H9 (cell line): ENCODE measurements around the gene SDHAF2. TPM values are rescaled to one million over a fixed set of nuclear protein-coding genes. Genes with fewer than 3 reads are reported as not detected.

ENCODE experiments used
- DNase-seq: peaks from one replicate; pipeline ENCODE4 v3.0.0-alpha.2; 2017
- H2AFZ ChIP-seq: one replicate; pipeline ENCODE4 v1.6.1; 2013; ENCODE audit warnings: mild to moderate bottlenecking, low read length, control low read depth, moderate library complexity
- H2AK5ac ChIP-seq: 2 replicates; pipeline ENCODE4 v1.6.1; 2013; ENCODE audit warnings: low read length, control low read depth, mixed read lengths; ENCODE audit not compliant: insufficient read length
- H2BK120ac ChIP-seq: one replicate; pipeline ENCODE4 v1.6.1; 2013; ENCODE audit warnings: low read depth, mild to moderate bottlenecking, low read length, control low read depth, inconsistent platforms; ENCODE audit not compliant: poor library complexity, severe bottlenecking
- H2BK12ac ChIP-seq: 2 replicates; pipeline ENCODE4 v1.6.1; 2013; ENCODE audit warnings: low read length, control low read depth, mixed read lengths, low read depth; ENCODE audit not compliant: insufficient read length
- H2BK15ac ChIP-seq: 2 replicates; pipeline ENCODE4 v1.6.1; 2013; ENCODE audit warnings: low read depth, low read length, control low read depth
- H2BK20ac ChIP-seq: one replicate; pipeline ENCODE4 v1.6.1; 2013; ENCODE audit warnings: low read depth, mild to moderate bottlenecking, low read length, control low read depth, inconsistent platforms; ENCODE audit not compliant: poor library complexity, severe bottlenecking
- H2BK5ac ChIP-seq: 2 replicates; pipeline ENCODE4 v1.6.1; 2013; ENCODE audit warnings: low read length, control low read depth, mixed read lengths; ENCODE audit not compliant: insufficient read length
- H3K14ac ChIP-seq: 2 replicates; pipeline ENCODE4 v1.6.1; 2013; ENCODE audit warnings: low read length, control low read depth; ENCODE audit not compliant: insufficient read depth
- H3K18ac ChIP-seq: 2 replicates; pipeline ENCODE4 v1.6.1; 2013; ENCODE audit warnings: low read depth, mild to moderate bottlenecking, mixed read lengths, low read length, control low read depth; ENCODE audit not compliant: insufficient read length
- H3K23ac ChIP-seq: 2 replicates; pipeline ENCODE4 v1.6.1; 2013; ENCODE audit warnings: low read length, control low read depth, mixed read lengths, low read depth; ENCODE audit not compliant: insufficient read length
- H3K23me2 ChIP-seq: 2 replicates; pipeline ENCODE4 v1.6.1; 2013; ENCODE audit warnings: low read depth, mild to moderate bottlenecking, mixed read lengths, low read length, control low read depth; ENCODE audit not compliant: insufficient read length, poor library complexity, severe bottlenecking
- H3K27ac ChIP-seq: 2 replicates; pipeline ENCODE4 v1.5.1; 2013; ENCODE audit warnings: low read length, control low read depth, mixed read lengths, low read depth; ENCODE audit not compliant: insufficient read length
- H3K27me3 ChIP-seq: 2 replicates; pipeline ENCODE4 v1.6.1; 2013; ENCODE audit warnings: low read length, control low read depth, inconsistent platforms; ENCODE audit not compliant: insufficient read depth
- H3K4ac ChIP-seq: 2 replicates; pipeline ENCODE4 v1.6.1; 2013; ENCODE audit warnings: low read depth, mild to moderate bottlenecking, control low read depth, inconsistent platforms, low read length, moderate library complexity
- H3K4me1 ChIP-seq: 2 replicates; pipeline ENCODE4 v1.6.1; 2013; ENCODE audit warnings: low read length, control low read depth, inconsistent platforms; ENCODE audit not compliant: insufficient read depth
- H3K4me2 ChIP-seq: 2 replicates; pipeline ENCODE4 v1.6.1; 2013; ENCODE audit warnings: low read length, control low read depth, mixed read lengths; ENCODE audit not compliant: insufficient read length, insufficient read depth
- H3K56ac ChIP-seq: 2 replicates; pipeline ENCODE4 v1.6.1; 2013; ENCODE audit warnings: low read depth, mild to moderate bottlenecking, mixed read lengths, low read length, control low read depth; ENCODE audit not compliant: insufficient read length
- H3K79me1 ChIP-seq: 2 replicates; pipeline ENCODE4 v1.6.1; 2013; ENCODE audit warnings: low read depth, mild to moderate bottlenecking, moderate library complexity, low read length, control low read depth, inconsistent platforms; ENCODE audit not compliant: insufficient read depth, poor library complexity, severe bottlenecking
- H3K79me2 ChIP-seq: 2 replicates; pipeline ENCODE4 v1.6.1; 2013; ENCODE audit warnings: low read length, control low read depth, inconsistent platforms; ENCODE audit not compliant: insufficient read depth
- H3K9ac ChIP-seq: 2 replicates; pipeline ENCODE4 v1.6.1; 2013; ENCODE audit warnings: low read length, control low read depth, mixed read lengths; ENCODE audit not compliant: insufficient read length; ENCODE audit errors: extremely low read depth
- H3K9me3 ChIP-seq: one replicate; pipeline ENCODE4 v1.6.1; 2013; ENCODE audit warnings: low read depth, low read length, inconsistent platforms; ENCODE audit not compliant: control insufficient read depth
- H3T11ph ChIP-seq: one replicate; pipeline ENCODE4 v1.6.1; 2013; ENCODE audit warnings: mild to moderate bottlenecking, low read length, control low read depth, inconsistent platforms
- H4K20me1 ChIP-seq: one replicate; pipeline ENCODE4 v1.6.1; 2013; ENCODE audit not compliant: control insufficient read depth, insufficient read length, insufficient read depth
- H4K5ac ChIP-seq: 2 replicates; pipeline ENCODE4 v1.6.1; 2013; ENCODE audit warnings: low read depth, mild to moderate bottlenecking, mixed read lengths, low read length, control low read depth; ENCODE audit not compliant: insufficient read length
- H4K8ac ChIP-seq: replicated peaks from 2 replicates; pipeline ENCODE4 v1.6.1; 2013; ENCODE audit warnings: low read length, control low read depth, mixed read lengths, low read depth; ENCODE audit not compliant: insufficient read length
- H4K91ac ChIP-seq: 2 replicates; pipeline ENCODE4 v1.6.1; 2013; ENCODE audit warnings: low read depth, mild to moderate bottlenecking, moderate library complexity, mixed read lengths, low read length, control low read depth; ENCODE audit not compliant: insufficient read length
- H3K27ac Mint-ChIP-seq, 3 experiments: 2 replicates in 2 of 3; 3 replicates in 1 of 3; pipeline ENCODE4 v1.8.0; 2020 to 2021; ENCODE audit warnings: mixed read lengths in 3 of 3, mild to moderate bottlenecking in 1 of 3, moderate library complexity in 1 of 3
- H3K27me3 Mint-ChIP-seq: 2 replicates; pipeline ENCODE4 v1.8.0; 2021; ENCODE audit warnings: low read depth, mild to moderate bottlenecking, moderate library complexity, mixed read lengths
- H3K36me3 Mint-ChIP-seq, 3 experiments: 2 replicates in 2 of 3; 3 replicates in 1 of 3; pipeline ENCODE4 v1.8.0; 2020 to 2021; ENCODE audit warnings: low read depth in 3 of 3, mixed read lengths in 3 of 3; ENCODE audit not compliant: insufficient read depth in 1 of 3
- H3K4me1 Mint-ChIP-seq, 2 experiments: 2 replicates each; pipeline ENCODE4 v1.8.0; 2020; ENCODE audit warnings: mixed read lengths in 2 of 2
- H3K4me3 Mint-ChIP-seq, 2 experiments: 2 replicates in 1 of 2; 3 replicates in 1 of 2; pipeline ENCODE4 v1.8.0; 2020 to 2021; ENCODE audit warnings: mild to moderate bottlenecking in 2 of 2, mixed read lengths in 2 of 2, moderate library complexity in 1 of 2
- H3K9me3 Mint-ChIP-seq, 2 experiments: 2 replicates in 1 of 2; 3 replicates in 1 of 2; pipeline ENCODE4 v1.8.0; 2020; ENCODE audit warnings: mild to moderate bottlenecking in 2 of 2, mixed read lengths in 2 of 2, moderate library complexity in 1 of 2
- WGBS: extraction: QIAGEN DNeasy Blood & Tissue Kit; methylation state at CpG from one replicate; pipeline ENCODE4 v1.1.7; 2013; ENCODE audit warnings: missing lambda C conversion rate, low lambda C conversion rate, mixed read lengths; ENCODE audit not compliant: insufficient read length; ENCODE audit errors: extremely low coverage; 5-methylcytosine and 5-hydroxymethylcytosine counted together
- total RNA-seq: library from RNA; stranded (reverse); gene quantifications from 2 replicates; pipeline ENCODE4 v1.2.1, GENCODE V29; 2021
- TF ChIP-seq, protein P1 (sequence below): fragments of 200-600 bp; sonication (generic); conservative IDR thresholded peaks from 3 replicates; pipeline ENCODE4 v1.8.0; 2021; ENCODE audit warnings: antibody characterized with exemption, mild to moderate bottlenecking

SDHAF2 gene
- total RNA-seq, 1 experiment from 2014 or later: 41.8 TPM

DNA sequence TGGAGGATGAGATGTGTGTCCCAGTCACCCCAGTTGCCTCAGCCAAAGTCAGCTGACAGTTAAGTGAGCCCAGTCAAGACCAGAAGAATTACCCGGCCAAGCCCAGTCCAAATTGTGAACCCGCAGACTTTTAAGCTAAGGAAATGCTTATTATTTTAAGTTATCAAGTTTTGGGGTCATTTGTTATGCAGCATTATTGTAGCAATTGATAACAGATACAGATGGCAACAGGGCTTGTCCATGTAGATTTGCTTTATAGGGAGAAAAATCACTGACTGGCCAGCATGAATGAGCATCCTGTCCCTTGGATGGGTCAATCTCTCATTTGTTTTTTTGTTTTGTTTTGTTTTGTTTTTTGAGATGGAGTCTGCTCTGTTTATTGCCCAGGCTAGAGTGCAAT lies 22.9 kb downstream of the SDHAF2 start:
- Histone ChIP-seq H3K23ac (no peak overlapping the region), H4K20me1 (peaks cover 2% of the 10 kb centered on the region), H3K56ac (no peak overlapping the region), H3K4me1 (no peaks in the 10 kb centered on the region), H2AK5ac (no peak overlapping the region), H3K27ac (no peak overlapping the region), H3T11ph (no peak overlapping the region), H3K4me2 (no peak overlapping the region), H2BK15ac (no peak overlapping the region), H4K5ac (no peak overlapping the region), H3K9me3 (no peaks in the 10 kb centered on the region), H3K23me2 (no peaks in the 10 kb centered on the region), H3K14ac (no peak overlapping the region), H2BK120ac (no peak overlapping the region), H4K91ac (no peak overlapping the region), H2BK20ac (no peak overlapping the region), H3K4ac (no peak overlapping the region), H3K27me3 (no peaks in the 10 kb centered on the region), H2AFZ (no peak overlapping the region), H3K18ac (no peak overlapping the region), H3K79me1 (no peaks in the 10 kb centered on the region), H2BK5ac (no peak overlapping the region), H3K79me2 (no peaks in the 10 kb centered on the region), H4K8ac (no peak overlapping the region), H2BK12ac (no peak overlapping the region), H3K9ac (no peak overlapping the region)
- Mint-ChIP-seq H3K4me3 (no peak overlapping the region), H3K9me3 (no peaks in the 10 kb centered on the region), H3K4me1 (no peaks in the 10 kb centered on the region), H3K27ac (no peak overlapping the region), H3K27me3 (no peaks in the 10 kb centered on the region), H3K36me3 (peaks cover 9 to 35% (median 16%) of the 10 kb centered on the region in 3 experiments; a peak in 6 of 7 replicates)
- DNase-seq: no peak
- WGBS: no CpG with 5 or more reads among the region's 2 CpGs
- TF ChIP-seq, protein P1, sequence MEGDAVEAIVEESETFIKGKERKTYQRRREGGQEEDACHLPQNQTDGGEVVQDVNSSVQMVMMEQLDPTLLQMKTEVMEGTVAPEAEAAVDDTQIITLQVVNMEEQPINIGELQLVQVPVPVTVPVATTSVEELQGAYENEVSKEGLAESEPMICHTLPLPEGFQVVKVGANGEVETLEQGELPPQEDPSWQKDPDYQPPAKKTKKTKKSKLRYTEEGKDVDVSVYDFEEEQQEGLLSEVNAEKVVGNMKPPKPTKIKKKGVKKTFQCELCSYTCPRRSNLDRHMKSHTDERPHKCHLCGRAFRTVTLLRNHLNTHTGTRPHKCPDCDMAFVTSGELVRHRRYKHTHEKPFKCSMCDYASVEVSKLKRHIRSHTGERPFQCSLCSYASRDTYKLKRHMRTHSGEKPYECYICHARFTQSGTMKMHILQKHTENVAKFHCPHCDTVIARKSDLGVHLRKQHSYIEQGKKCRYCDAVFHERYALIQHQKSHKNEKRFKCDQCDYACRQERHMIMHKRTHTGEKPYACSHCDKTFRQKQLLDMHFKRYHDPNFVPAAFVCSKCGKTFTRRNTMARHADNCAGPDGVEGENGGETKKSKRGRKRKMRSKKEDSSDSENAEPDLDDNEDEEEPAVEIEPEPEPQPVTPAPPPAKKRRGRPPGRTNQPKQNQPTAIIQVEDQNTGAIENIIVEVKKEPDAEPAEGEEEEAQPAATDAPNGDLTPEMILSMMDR: no peak
